H1 (cell line): ENCODE data around the gene PHKA1. TPM values are rescaled to one million over a fixed set of nuclear protein-coding genes. Genes with fewer than 3 reads are reported as not detected.

Source experiments
- CTCF ChIA-PET: fragments of 300-600 bp; sonication (Branson Sonifier 250); formaldehyde crosslinking; loops from one replicate; lab custom pipeline; 2021; ENCODE audit not compliant: partially characterized antibody; lab: Charles Lee
- POLR2A ChIA-PET: fragments of 300-600 bp; sonication (Branson Sonifier 250); formaldehyde crosslinking; loops from one replicate; lab custom pipeline; 2021; ENCODE audit warnings: inconsistent platforms; ENCODE audit not compliant: partially characterized antibody; lab: Charles Lee
- DNase-seq, 2 experiments: peaks; one replicate each; pipeline versions ENCODE4 v3.0.0 to v3.0.0-alpha.2; 2010 to 2022; ENCODE audit warnings: low spot score in 2 of 2, low read depth in 1 of 2, mixed read lengths in 1 of 2
- FAIRE-seq: peaks from 2 replicates; lab custom pipeline; 2011; peaks lifted over from hg19 to GRCh38; lab: Jason Lieb, UNC
- H2AFZ ChIP-seq: 2 replicates; pipeline ENCODE4 v1.8.1; 2012; ENCODE audit warnings: low read length, inconsistent platforms
- H2AK5ac ChIP-seq: 2 replicates; pipeline ENCODE4 v1.6.1; 2013; ENCODE audit warnings: low read depth, low read length
- H2BK120ac ChIP-seq: replicated peaks from 2 replicates; pipeline ENCODE3; 2013; ENCODE audit warnings: low read depth, low read length, inconsistent platforms
- H2BK12ac ChIP-seq: 2 replicates; pipeline ENCODE4 v1.6.1; 2013; ENCODE audit warnings: low read depth, low read length
- H2BK15ac ChIP-seq: 2 replicates; pipeline ENCODE4 v1.6.1; 2013; ENCODE audit warnings: low read length
- H2BK20ac ChIP-seq: 2 replicates; pipeline ENCODE4 v1.6.1; 2013; ENCODE audit warnings: low read length
- H2BK5ac ChIP-seq: 2 replicates; pipeline ENCODE4 v1.6.1; 2013; ENCODE audit warnings: low read depth, low read length
- H3K14ac ChIP-seq: 2 replicates; pipeline ENCODE4 v1.6.1; 2013; ENCODE audit warnings: inconsistent platforms; ENCODE audit not compliant: insufficient read length
- H3K18ac ChIP-seq: 2 replicates; pipeline ENCODE4 v1.6.1; 2013; ENCODE audit warnings: low read length; ENCODE audit errors: extremely low read depth
- H3K23ac ChIP-seq: 2 replicates; pipeline ENCODE4 v1.6.1; 2013; ENCODE audit warnings: inconsistent platforms; ENCODE audit not compliant: insufficient read length
- H3K23me2 ChIP-seq: 2 replicates; pipeline ENCODE4 v1.6.1; 2013; ENCODE audit warnings: low read depth, low read length
- H3K27ac ChIP-seq: 2 replicates; pipeline ENCODE4 v1.6.1; 2011; ENCODE audit warnings: low read depth, low read length, inconsistent platforms
- H3K27me3 ChIP-seq, 4 experiments: replicated peaks in 1 of 4; 1 replicate in 1 of 4; 2 replicates in 3 of 4; pipeline versions ENCODE4 v1.6.1 to v1.8.1; 2011 to 2013; ENCODE audit warnings: low read length in 3 of 4, mild to moderate bottlenecking in 3 of 4, inconsistent platforms in 2 of 4, mixed read lengths in 2 of 4, moderate library complexity in 1 of 4; ENCODE audit not compliant: control insufficient read depth in 3 of 4, insufficient read depth in 3 of 4; ENCODE audit errors: extremely low read depth in 1 of 4
- H3K36me3 ChIP-seq, 4 experiments: 2 replicates each; pipeline versions ENCODE4 v1.6.1 to v1.8.1; 2011 to 2013; ENCODE audit warnings: mild to moderate bottlenecking in 4 of 4, low read length in 3 of 4, moderate library complexity in 2 of 4, control low read depth in 1 of 4, inconsistent platforms in 1 of 4; ENCODE audit not compliant: insufficient read depth in 4 of 4, control insufficient read depth in 2 of 4
- H3K4ac ChIP-seq: replicated peaks from 2 replicates; pipeline ENCODE3; 2013; ENCODE audit warnings: low read length, low read depth, mixed read lengths, inconsistent platforms; ENCODE audit not compliant: insufficient read length
- H3K4me1 ChIP-seq, 4 experiments: replicated peaks in 1 of 4; 1 replicate in 1 of 4; 2 replicates in 3 of 4; pipeline versions ENCODE4 v1.6.1 to v1.8.1; 2011 to 2013; ENCODE audit warnings: low read length in 3 of 4, inconsistent platforms in 2 of 4, mixed read lengths in 1 of 4; ENCODE audit not compliant: insufficient read depth in 4 of 4, control insufficient read depth in 3 of 4
- H3K4me2 ChIP-seq, 2 experiments: 2 replicates each; pipeline versions ENCODE4 v1.6.1 to v1.8.1; 2011 to 2013; ENCODE audit warnings: low read depth in 2 of 2, low read length in 2 of 2, control low read depth in 1 of 2, inconsistent platforms in 1 of 2, mild to moderate bottlenecking in 1 of 2; ENCODE audit not compliant: insufficient read depth in 1 of 2
- H3K4me3 ChIP-seq, 4 experiments: fragments of 200-600, 300-600 bp in 1 of 4; sonication (generic), shearing (Covaris generic), sonication (Bioruptor Twin) in 1 of 4; 2 replicates each; pipeline versions ENCODE4 v1.5.1 to v1.8.1; 2011 to 2016; ENCODE audit warnings: low read length in 4 of 4, low read depth in 3 of 4, control low read depth in 2 of 4, inconsistent platforms in 2 of 4, mild to moderate bottlenecking in 2 of 4, mixed read lengths in 1 of 4, moderate library complexity in 1 of 4; ENCODE audit not compliant: insufficient read depth in 2 of 4; ENCODE audit errors: extremely low read depth in 1 of 4
- H3K56ac ChIP-seq: replicated peaks from 2 replicates; pipeline ENCODE3; 2013; ENCODE audit warnings: low read depth, mild to moderate bottlenecking, mixed read lengths, low read length, inconsistent platforms; ENCODE audit not compliant: insufficient read length
- H3K79me1 ChIP-seq: 2 replicates; pipeline ENCODE4 v1.6.1; 2013; ENCODE audit warnings: low read depth, low read length, control low read depth
- H3K79me2 ChIP-seq, 2 experiments: 2 replicates each; pipeline versions ENCODE4 v1.6.1 to v1.8.1; 2012 to 2013; ENCODE audit warnings: low read length in 2 of 2, mild to moderate bottlenecking in 2 of 2, inconsistent platforms in 1 of 2; ENCODE audit not compliant: insufficient read depth in 2 of 2, control insufficient read depth in 1 of 2
- H3K9ac ChIP-seq, 4 experiments: replicated peaks in 1 of 4; 1 replicate in 1 of 4; 2 replicates in 3 of 4; pipeline versions ENCODE4 v1.6.1 to v1.8.1; 2011 to 2013; ENCODE audit warnings: low read depth in 3 of 4, low read length in 3 of 4, control low read depth in 2 of 4, mild to moderate bottlenecking in 2 of 4, moderate library complexity in 2 of 4, inconsistent platforms in 1 of 4; ENCODE audit errors: extremely low read depth in 1 of 4
- H3K9me3 ChIP-seq, 2 experiments: 2 replicates each; pipeline versions ENCODE4 v1.6.1 to v1.8.1; 2012 to 2013; ENCODE audit warnings: mild to moderate bottlenecking in 2 of 2, moderate library complexity in 2 of 2, control low read depth in 1 of 2, inconsistent platforms in 1 of 2, low read depth in 1 of 2, low read length in 1 of 2, mixed read lengths in 1 of 2; ENCODE audit not compliant: insufficient read depth in 2 of 2
- H4K20me1 ChIP-seq, 2 experiments: replicated peaks in 1 of 2; 2 replicates each; pipeline versions ENCODE3 to v1.8.1; 2011 to 2013; ENCODE audit warnings: inconsistent platforms in 2 of 2, low read length in 2 of 2, mild to moderate bottlenecking in 1 of 2; ENCODE audit not compliant: insufficient read depth in 2 of 2, control insufficient read depth in 1 of 2
- H4K5ac ChIP-seq: 2 replicates; pipeline ENCODE4 v1.6.1; 2013; ENCODE audit warnings: low read length, low read depth, mixed read lengths, inconsistent platforms; ENCODE audit not compliant: insufficient read length
- H4K8ac ChIP-seq: 2 replicates; pipeline ENCODE4 v1.8.0; 2013; ENCODE audit warnings: mild to moderate bottlenecking, moderate library complexity, low read length, inconsistent platforms; ENCODE audit not compliant: insufficient read depth; ENCODE audit errors: extremely low read depth
- H4K91ac ChIP-seq: replicated peaks from 2 replicates; pipeline ENCODE3; 2013; ENCODE audit warnings: low read length, mixed read lengths, inconsistent platforms; ENCODE audit not compliant: insufficient read length
- BACH1 ChIP-seq: IDR thresholded peaks from 2 replicates; pipeline ENCODE4 v1.6.1; 2012; ENCODE audit warnings: low read length, improper control_type of control experiment
- CEBPB ChIP-seq: IDR thresholded peaks from 2 replicates; pipeline ENCODE4 v1.6.1; 2012; ENCODE audit warnings: low read depth, low read length
- KDM4A ChIP-seq: IDR thresholded peaks from one replicate; pipeline ENCODE4 v1.7.1; 2012; ENCODE audit warnings: low read depth, mild to moderate bottlenecking, moderate library complexity, low read length, inconsistent platforms; ENCODE audit not compliant: severe bottlenecking
- POU5F1 ChIP-seq: IDR thresholded peaks from 2 replicates; pipeline ENCODE4 v1.6.1; 2011; ENCODE audit warnings: low read depth, mild to moderate bottlenecking, low read length, moderate library complexity
- SP2 ChIP-seq: IDR thresholded peaks from 2 replicates; pipeline ENCODE4 v1.6.1; 2012; ENCODE audit warnings: mild to moderate bottlenecking, low read length, inconsistent platforms
- SUZ12 ChIP-seq: fragments of 200-600 bp; sonication (generic); IDR thresholded peaks from 2 replicates; pipeline ENCODE4 v1.6.1; 2012; ENCODE audit warnings: mild to moderate bottlenecking, inconsistent platforms, low read length, moderate library complexity, mixed read lengths
- TAF1 ChIP-seq: IDR thresholded peaks from 2 replicates; pipeline ENCODE4 v1.6.1; 2011; ENCODE audit warnings: mild to moderate bottlenecking, low read depth, low read length
- YY1 ChIP-seq: IDR thresholded peaks from 2 replicates; pipeline ENCODE4 v1.6.1; 2011; ENCODE audit warnings: low read depth, mild to moderate bottlenecking, low read length
- WGBS, 2 experiments: shearing (Covaris generic) in 1 of 2; methylation state at CpG; one replicate each; pipeline versions ENCODE4 v1.1.6 to v1.1.7; 2013 to 2015; ENCODE audit warnings: low lambda C conversion rate in 2 of 2, mixed read lengths in 2 of 2, inconsistent platforms in 1 of 2, low coverage in 1 of 2, missing lambda C conversion rate in 1 of 2; ENCODE audit not compliant: insufficient replicate concordance in 2 of 2, insufficient coverage in 1 of 2, insufficient read length in 1 of 2; ENCODE audit errors: extremely low coverage in 1 of 2, missing lambda C conversion rate in 1 of 2; 5-methylcytosine and 5-hydroxymethylcytosine counted together
- polyA plus RNA-seq, 7 experiments: library from polyadenylated mRNA; depleted of rRNA in 3 of 7; stranded (reverse) in 5 of 7; unstranded in 2 of 7; fragments of >200 nt in 5 of 7; fragments of 200-250 nt in 2 of 7; gene quantifications; 1 replicate in 5 of 7; 2 replicates in 1 of 7; 4 replicates in 1 of 7; pipeline versions ENCODE4 v1.2.1 to v1.2.3, GENCODE V29; 2011 to 2013; ENCODE audit warnings: missing spikeins in 2 of 7, mixed read lengths in 2 of 7
- total RNA-seq: library from RNA; stranded (reverse); fragmentation: NEBNext Ultra II Directional; extraction: Animal tissue kit (Norgen Biotek cat#: 25700); gene quantifications from 2 replicates; pipeline ENCODE4 v1.2.1, GENCODE V29; 2021
- TF ChIP-seq, protein P1 (sequence below): IDR thresholded peaks from 2 replicates; pipeline ENCODE4 v1.6.1; 2012; ENCODE audit warnings: inconsistent platforms
- TF ChIP-seq, protein P2 (sequence below): IDR thresholded peaks from 2 replicates; pipeline ENCODE4 v1.6.1; 2012; ENCODE audit warnings: inconsistent platforms

The PHKA1 gene
- total and polyA plus RNA-seq, 2 of the 8 experiments (the other 6 are each of a cell fraction or from before 2014, with no cell fraction given), result 4.2 to 7.2 TPM

DNA sequence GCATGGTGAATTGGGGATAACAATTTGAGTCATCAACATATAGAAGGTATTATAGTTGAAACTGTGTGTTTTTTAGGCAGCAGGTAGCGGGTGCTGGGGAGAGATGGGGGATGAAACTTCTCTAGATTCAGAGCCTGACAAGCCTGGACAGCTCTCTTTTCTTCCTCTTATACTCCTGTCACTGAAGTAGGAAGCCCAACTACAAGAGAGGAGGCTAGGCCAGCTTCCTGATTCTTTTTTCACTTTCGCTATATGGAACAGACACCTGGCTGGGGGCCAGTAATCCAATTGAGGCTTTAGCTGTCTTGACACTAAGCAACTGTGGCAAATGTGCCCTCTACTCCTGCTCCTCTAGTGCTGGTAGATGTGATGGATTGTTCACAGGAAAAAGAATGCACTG lies 69.2 kb downstream of the PHKA1 start:
- no peak overlapping the region for H4K91ac ChIP-seq
- CTCF ChIA-PET, result no interaction called here
- FAIRE-seq, result no peak

More for the DNA sequence above, 69.2 kb downstream of the PHKA1 start:
- Histone ChIP-seq H2BK15ac (no peak overlapping the region), H3K36me3 (no peaks in the 10 kb centered on the region), H3K9ac (no peak overlapping the region), H3K4me3 (no peak overlapping the region), H2AFZ (no peak overlapping the region), H2AK5ac (no peak overlapping the region), H3K23ac (no peak overlapping the region), H3K56ac (no peak overlapping the region), H4K20me1 (no peaks in the 10 kb centered on the region), H2BK5ac (no peak overlapping the region), H2BK12ac (no peak overlapping the region), H3K4me1 (no peaks in the 10 kb centered on the region), H3K4me2 (no peak overlapping the region), H3K23me2 (no peaks in the 10 kb centered on the region)
- TF ChIP-seq CEBPB, result no peak
- TF ChIP-seq, protein P1, sequence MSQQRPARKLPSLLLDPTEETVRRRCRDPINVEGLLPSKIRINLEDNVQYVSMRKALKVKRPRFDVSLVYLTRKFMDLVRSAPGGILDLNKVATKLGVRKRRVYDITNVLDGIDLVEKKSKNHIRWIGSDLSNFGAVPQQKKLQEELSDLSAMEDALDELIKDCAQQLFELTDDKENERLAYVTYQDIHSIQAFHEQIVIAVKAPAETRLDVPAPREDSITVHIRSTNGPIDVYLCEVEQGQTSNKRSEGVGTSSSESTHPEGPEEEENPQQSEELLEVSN, result no peak
- no peak for TF ChIP-seq KDM4A
- TF ChIP-seq SUZ12, result no peak
- no peak for TF ChIP-seq POU5F1
- no peak for TF ChIP-seq YY1
- no peak for TF ChIP-seq SP2
- TF ChIP-seq, protein P2, sequence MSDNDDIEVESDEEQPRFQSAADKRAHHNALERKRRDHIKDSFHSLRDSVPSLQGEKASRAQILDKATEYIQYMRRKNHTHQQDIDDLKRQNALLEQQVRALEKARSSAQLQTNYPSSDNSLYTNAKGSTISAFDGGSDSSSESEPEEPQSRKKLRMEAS, result no peak
- TF ChIP-seq BACH1, result no peak
- no peak for TF ChIP-seq TAF1
- TF ChIP-seq, all 59 proteins: peak for 0
- no peak overlapping the region for H3K4ac ChIP-seq
- H3K27ac ChIP-seq, result no peak overlapping the region
- no peaks in the 10 kb centered on the region for H3K79me1 ChIP-seq
- WGBS, 2 experiments, result 100% methylated on average over 2 of the region's 2 CpGs; no CpG with 5 or more reads in 1 of the 2 experiments
- H2BK120ac ChIP-seq, result no peak overlapping the region
- no peak overlapping the region for H3K14ac ChIP-seq
- POLR2A ChIA-PET, result no interaction called here
- H4K5ac ChIP-seq, result no peak overlapping the region
- no peak for DNase-seq
- no peaks in the 10 kb centered on the region for H3K79me2 ChIP-seq
- H3K9me3 ChIP-seq, result no peaks in the 10 kb centered on the region
- no peak overlapping the region for H2BK20ac ChIP-seq
- no peak overlapping the region for H4K8ac ChIP-seq
- H3K27me3 ChIP-seq, result no peaks in the 10 kb centered on the region
- no peak overlapping the region for H3K18ac ChIP-seq
